ENCODE measurements around the gene SNCA.

SNCA gene

DNA sequence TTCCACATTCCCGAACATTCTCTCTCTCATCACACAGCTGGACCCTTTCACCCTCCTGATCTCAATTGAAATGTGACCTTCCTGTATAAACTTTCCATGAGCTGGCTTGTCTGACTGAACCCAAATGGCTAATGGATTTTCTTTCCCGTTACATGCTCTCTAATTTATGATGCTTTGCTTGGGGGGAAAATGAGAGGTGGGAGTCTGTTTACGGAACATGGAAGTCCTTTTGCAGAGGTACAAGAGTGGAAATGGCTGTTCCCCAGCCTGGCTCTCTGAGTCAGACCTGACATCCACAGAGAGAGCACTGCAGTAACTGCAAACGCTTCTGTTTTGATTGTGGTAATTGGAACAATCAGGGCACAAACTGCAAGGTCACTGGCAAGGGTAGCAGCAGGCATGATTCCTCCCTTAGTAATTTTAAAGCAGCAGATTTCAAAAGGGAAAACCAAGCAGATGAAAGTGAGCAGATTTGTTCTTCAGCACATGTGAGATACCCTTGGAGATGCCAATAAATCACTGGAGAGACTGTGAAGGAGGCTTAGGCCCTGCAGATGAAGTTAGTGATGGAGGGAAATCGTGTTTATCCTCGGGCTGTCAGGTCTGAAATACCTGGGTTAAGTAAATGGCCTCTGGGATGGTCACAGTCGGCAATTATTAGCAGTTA is 83.9 kb downstream of the SNCA start:
- DNase-seq, result no peak

DNA sequence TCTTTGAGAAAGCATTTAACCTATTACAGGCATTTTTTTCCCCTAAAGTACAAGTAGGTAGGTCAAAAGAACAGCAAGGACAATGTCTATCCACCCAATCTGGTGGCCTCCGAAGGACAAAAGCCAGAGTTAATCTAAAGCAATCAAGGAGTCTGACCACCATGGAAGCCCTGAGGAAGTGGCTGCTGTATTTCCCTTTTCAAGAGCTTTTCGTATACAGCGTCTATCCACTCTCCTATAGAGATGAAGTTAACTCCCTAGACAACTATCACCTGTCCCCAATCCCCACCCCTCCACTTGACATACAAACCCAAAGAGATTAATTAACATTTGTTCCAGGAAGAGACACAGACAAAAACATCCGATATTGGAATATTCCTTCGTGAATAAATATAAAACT is 85.5 kb downstream of the SNCA start:
- DNase-seq, result no peak

DNA sequence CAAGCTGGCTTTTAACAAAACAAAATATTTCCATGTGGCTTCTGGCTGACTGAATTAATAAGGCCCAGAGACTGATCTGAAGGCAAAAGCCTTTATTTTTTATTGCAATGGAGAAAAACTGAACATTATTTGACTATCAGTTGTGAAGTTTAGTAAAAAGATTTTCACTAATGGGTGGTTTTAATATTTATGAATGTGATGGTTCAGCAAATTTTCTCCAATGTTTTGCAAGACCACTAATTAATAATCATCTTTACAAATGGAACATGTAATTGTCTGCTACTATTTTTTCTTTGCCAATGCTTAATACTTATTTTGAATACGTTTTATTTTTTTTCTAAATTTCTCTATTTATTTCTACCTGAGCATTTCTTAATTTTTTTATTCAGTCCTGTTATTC is 90.6 kb downstream of the SNCA start:
- no peak for DNase-seq

DNA sequence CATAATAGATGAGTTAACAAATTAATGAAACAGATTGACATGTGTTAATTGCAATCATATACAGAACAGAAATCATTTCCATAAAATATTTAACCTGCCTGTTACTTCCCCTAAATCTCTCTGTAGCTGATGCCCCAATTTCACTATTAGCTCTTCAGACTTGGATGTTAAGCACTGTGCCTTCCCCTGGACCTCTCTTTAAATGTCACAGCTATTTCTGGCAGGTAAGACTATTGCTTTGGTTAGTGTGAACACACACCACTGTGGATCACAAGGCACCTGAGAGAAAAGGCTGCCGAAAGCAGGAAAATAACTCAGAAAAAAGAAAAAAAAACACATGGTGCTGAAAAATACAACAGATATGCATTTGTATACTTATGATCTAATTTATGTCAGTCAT is 91.3 kb downstream of the SNCA start:
- no peak for DNase-seq

DNA sequence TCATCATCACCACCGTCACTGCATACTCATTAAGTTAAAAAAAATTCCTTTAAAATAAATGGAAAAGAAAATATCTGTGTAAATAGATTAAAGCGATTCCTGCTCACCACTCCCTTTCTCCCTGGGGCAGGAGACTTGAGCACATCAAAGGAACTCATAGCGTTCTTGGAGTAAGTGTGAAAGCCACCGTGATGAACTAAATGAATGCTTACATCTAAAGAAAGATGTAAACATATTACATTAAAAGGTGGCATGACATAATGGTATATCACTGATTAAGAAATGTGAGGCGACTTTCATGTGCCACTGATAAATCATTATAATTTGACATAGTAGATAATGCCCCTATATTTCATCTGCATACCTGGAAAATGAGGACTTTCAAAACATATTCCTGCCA is 92.0 kb downstream of the SNCA start:
- no peak for DNase-seq

DNA sequence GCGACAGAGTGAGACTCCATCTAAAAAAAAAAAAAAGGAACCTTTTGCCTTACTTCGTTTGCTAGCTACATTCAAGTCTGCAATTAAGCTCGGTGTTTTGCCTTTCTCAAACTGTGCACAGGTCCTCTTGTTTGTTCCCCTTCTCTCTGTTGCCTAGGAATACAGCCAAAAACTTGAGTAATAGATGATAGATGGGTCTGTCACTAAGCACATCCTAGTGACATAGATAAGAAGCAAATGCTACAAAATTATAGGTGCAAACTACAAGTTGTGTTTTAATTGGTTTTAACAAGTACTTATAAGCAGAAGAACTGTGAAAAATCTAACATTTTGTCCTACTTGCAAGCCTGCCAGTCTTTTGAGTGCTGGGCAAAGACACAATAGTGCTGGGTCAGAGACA is 95.2 kb downstream of the SNCA start:
- DNase-seq, result no peak

DNA sequence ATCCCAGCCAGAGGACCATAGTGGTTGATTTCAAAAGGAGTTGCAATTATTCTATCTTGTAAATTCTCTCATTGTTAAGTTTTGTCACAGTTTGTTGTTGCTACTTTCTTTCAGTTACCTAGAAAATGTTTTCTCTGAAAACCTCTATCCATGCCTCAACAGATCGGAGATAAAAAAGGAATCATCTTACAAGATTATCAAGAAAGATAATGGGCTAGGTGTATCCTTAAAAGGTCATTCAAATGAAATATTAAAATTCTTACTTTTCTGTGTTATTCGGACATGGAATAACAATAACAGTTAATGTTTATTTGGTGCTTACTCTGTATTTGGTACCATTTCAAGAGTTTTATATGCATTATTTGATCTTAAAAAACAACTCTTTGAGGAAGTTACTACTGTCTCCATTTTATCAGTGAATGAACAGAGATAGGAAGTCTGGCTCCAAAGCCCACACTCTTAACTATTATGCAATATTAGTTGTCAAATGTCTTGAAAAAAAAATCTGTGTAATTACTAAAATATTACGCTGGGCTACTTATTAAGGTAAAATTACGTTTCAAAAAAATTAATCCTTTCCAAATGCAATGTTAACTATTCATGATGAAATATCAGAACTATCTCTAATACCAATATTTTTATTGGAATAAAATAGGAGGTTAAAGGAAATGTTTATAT is 97.5 kb downstream of the SNCA start:
- DNase-seq, result no peak

DNA sequence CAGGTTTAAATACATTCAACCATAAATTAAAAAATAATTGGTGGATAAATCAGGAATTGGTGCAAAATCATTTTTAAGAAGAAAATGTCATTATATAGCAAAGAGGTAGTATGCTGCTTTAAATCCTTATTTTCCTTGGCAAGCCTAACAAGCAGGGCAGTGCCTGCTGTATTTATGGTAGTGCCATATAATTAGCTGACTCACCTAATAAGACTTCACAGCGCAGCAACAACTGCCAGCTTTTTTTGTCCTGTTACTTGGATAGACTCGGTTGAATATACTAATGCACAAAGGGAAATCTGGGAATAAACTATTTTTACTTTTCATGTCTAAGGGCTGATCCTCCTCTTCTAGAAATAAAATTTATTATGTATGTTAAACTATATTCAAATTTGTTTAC is 99.1 kb downstream of the SNCA start:
- DNase-seq, result no peak

DNA sequence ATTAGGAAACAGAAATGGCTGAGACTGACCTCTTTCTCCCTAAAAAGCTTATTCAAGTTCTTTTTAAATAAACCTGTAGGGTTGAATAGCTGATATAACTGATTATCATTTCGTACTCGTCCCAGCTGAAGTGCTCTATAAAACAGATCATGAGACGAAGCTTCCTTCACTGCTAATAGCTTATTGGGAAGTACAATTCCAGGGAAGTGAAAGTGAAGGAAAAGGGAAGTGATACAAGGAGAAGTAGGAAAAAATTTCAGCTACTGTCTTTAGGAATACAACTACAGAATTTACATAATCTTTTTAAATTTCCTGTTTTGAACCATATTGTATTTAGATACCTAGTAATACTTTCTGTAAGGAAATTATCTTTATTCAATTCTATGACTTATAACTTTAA is 103.0 kb downstream of the SNCA start:
- DNase-seq, result no peak

DNA sequence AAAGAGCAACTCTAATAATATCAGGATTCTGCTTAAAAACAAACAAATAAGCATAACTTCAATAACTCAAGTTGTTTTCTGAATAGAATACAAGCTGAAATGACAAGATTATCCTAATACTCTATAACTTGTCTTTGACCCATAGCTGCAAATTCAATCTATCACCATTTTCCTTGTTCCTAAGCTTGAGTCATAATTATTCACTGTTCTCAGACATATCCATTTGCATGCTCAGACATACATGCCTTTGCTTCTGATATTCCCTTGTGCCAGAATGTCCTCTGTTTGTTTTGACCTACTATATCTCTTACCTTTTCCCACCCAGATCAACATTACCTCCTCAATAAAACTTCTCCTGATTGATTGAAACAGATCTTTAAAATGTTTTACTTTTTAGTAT is 109.7 kb downstream of the SNCA start:
- DNase-seq, result no peak

DNA sequence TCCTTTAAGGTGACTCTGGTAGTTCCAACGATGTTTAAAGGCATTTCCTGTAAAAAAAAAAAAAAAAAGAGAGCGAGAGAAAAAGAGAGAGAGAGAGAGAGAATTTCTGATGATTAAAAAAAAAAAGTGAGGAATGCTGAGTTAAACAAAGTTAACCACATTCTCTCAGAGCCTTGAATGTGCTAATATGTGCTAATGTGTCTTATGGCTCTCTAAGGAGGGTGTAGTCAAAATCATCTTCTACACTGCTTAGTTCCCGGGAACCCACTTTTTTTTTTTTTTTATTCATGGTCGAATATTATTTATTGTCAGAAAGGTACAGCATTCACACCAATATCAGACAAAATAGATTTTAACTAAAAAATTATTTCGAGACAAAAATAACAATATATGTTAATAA is 111.7 kb downstream of the SNCA start:
- no peak for DNase-seq

DNA sequence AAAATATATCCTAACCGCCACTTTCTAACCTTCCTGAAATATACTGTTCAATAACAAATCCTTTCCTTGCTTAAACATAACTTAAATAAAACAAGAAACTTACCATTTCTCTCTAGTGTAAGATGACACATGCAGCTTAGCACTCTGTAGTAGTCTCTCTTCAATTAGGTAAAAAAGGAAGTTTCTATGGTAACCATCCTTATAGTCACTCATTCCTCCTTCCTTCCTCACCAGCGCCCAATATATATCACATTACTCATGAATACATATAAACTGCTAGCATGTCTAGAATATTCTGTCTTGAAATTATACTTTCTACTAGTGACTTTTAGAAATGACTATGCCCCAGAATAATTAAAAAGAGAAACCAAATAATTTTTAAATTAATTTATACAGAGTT is 112.2 kb downstream of the SNCA start:
- no peak for DNase-seq

DNA sequence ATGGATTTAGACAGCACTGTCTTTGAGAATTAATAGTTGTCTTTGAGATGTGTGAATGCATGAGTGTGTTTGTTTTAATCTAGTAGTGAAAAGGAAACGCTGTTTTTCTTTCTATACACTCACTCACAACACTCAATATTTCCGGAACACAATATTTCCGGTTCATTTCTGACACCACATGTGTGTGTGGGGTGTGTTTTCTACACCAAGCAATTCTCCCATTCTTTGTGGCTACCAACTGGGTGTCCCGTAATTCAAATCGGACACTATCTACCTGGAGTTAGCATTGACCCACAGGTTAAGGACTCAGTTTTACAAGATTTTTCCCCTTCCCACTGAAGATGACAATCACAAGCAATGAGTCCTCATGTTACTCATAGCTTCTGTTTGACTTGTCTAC is 113.9 kb downstream of the SNCA start:
- no peak for DNase-seq

DNA sequence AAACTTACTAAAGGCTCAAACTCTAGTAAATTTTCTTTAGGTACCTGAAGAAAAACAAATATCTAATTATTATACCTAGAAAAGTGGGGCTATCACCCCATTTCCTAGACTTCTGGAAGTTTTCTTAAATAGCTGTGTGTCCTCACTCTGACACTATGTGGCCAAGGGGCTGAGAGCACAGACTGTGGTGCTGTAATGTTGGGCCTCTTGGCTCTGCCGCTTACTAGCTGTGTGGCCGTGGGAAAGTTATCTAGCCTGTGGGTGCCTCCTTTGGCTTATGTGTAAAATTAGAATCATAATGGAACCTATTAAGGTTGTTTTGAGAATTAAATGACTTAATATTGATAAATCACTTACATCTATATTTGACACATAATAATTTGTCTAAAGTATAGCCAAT is 114.4 kb downstream of the SNCA start:
- no peak for DNase-seq

DNA sequence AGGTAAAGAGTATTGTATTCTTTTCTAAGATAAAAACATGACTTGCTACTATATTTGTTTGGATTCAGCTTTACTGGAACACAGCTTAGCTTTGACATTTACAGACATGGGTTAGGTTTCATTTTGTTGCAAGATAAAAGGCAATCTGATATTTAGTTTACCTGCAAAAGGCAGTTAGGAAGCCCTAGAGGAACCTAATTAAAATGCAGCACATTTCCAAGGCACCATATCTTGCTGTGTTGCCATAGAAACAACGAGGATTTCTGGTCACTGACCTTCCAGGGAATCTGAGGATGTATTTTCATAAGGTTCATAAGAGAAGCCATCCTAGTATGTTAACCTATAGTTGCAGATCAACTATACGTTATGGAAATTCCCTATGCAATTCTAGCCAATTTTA is 116.0 kb downstream of the SNCA start:
- DNase-seq, result no peak

DNA sequence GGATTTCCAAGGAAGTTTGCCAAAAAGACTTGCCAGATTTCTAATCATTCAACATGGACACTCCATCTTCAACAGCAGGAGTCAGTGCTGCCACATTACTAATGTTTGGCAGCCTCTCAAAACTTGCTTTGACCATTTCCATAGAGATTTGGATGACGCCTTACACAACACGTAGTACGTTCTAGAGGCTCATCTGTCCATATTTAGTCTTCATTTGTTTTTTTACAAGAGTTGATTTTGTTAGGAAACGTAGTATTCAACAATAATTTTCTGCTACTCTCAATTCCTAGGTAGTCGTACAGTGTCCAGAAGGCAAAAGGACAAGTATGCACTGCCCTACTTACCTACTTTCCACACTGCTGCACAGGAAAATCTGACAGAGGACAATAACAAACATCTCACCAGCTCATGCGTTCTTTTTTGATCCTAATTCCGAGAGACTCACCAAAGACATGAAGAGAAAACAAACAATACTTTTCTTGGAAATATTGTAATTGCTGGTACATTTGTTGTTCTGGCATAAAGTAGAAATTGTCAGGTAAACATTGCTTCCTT is 117.3 kb downstream of the SNCA start:
- DNase-seq, result no peak

DNA sequence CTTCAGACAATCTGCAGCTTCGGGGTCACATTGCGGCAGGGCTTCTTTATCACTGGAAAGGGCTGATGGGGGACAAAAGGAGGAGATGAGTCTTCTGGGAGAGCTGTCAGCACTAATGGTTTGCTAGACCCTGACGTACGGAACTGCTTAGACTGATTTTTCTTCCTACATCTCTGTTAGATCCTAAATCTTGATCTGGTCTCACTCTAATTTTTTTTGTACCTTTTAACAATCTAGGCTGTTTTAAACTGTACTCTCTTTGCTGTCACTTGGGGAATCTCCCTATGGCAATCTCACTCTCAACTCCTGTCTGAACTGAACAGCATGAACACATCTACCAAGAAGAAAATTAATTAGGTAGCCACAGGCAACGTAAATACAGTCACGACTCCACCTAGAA is 120.1 kb downstream of the SNCA start:
- no peak for DNase-seq

DNA sequence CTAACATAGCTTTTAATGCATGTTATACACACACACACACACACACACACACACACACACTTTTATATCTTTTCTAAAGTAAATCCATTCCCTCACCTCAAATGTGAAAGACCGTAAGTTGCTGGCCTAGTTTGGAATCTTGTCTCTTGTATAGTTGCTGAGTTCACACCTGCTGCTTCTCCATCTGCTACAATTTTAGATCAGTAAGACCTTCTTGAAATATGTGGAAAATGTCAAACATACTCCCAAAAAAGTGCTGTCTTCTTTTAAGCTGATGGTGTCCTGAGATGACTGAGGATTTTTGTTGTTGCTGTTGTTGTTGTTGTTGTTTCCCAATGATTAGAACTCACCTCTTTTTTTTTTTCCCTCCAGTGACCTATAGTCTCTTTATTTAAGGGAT is 121.3 kb downstream of the SNCA start:
- DNase-seq, result no peak

DNA sequence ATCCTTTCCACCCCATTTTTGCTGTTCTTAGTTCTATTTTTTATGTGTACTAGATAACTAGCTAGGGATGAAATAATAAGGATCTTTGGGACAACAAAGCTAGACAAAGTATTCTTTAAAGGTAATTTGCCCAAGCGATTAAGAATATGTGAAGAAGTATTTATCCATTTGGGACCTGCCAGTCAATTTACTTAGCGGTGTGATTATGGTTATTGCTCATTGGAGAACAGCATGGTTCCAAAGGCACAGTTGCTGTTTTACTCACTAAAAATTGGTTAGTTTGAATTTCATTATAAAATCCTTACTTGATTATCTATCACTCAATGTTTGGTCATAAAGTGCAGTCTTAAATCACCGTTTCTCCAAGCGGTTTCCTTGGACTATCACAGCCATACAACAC is 124.1 kb downstream of the SNCA start:
- DNase-seq, result no peak

DNA sequence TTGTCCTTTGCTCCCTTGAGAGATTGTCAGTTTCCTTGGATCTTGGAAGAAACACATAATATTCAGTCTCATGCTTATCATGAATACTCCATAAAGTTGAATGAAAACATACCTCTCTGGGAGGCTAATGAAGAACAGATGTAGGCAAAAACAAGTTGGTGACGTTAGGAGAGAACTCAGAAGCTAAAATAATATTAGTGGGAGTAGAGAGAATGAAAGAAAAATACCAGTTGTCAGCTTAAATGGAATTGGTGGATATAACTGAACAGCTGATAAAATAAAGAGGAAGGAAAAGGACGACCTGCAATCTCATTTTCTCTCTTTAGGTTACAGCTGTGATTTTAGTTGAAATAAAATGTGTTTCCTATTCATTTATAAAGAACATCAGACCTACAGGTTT is 124.8 kb downstream of the SNCA start:
- no peak for DNase-seq

DNA sequence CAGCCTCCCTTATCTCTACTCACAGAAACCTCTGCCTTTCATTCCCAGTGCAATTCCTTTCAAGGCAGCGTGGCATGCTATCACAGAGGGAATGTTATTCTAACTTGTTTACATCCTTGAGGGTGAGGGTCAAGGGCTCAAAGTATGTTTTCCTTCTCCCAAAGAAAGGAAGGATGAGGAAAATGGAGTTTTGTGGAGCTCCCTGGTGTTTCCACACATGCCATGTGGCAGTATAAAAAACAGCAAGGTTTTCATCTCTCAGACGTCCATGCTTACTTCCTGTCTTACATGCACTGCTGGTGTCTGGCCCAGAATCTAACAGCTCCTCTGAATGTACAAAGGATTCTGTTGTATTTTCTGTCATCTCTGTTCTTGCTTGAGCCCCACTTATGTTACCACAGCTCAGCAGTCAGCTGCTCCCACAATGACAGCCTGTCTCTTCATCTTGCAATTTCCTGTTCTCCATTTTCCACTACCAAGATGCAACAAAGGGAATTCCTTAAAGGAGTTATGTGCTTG is 128.0 kb downstream of the SNCA start:
- DNase-seq, result no peak

DNA sequence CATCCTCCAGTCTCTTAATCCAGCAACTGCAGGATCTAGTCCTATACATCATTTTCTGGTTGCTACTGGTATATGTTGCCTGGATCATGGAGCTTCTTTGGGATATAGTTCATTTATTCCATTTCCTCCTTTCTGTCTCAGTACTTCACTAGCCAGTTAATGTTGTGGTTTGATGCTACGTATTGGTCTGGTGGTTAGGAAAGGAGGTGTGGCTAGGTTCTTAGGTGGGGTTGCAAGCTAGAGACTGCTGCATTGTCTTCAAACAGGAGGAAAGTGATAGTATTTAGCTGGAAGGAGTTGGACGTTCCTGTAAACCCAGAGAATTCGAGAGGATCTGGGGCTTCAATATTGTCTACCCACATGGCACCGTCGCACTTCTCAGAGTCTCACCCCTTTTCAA is 129.5 kb downstream of the SNCA start:
- no peak for DNase-seq

DNA sequence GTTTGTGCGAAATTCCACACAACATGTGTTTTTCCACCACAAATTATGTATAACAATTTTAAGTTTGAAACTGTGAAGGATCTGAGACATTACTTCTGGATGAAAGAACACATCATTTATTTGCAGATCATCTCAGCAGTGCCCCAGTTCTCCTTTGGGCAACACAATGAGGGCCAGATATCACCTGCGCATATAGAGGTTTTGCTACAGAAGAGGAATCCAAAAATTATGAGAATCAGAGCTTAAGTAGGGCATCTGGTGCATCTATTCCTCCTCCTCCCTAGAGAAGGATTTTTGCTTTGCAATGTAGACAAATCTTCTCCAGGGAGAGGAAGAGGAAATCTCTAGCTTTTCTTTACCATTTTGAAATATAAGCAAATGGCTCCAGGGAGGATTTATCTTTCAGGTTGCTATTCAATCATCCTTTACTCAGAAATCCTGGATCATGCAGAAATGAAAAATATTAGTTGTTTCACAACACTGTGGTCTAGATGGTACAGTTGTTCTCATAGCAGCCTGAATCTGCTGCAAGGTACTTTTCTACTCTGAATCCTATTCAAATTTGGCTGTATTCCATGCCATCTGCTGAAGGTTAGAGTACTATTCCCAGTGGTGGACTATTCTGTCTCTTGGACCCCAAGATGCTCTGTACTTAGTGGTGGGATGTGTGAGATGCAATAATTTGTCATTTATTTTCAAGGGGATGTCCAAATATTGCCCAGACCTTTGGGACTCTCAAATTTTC is 132.1 kb downstream of the SNCA start:
- no peak for DNase-seq
